ENCODE results near the gene VCL. TPM values are rescaled to one million over a fixed set of nuclear protein-coding genes. Genes with fewer than 3 reads are reported as not detected.
"Not testable (repeated sequence)": the region's sequence is repeated elsewhere in the genome, so short reads cannot be mapped to it uniquely, and the experiment has no call there.

The VCL gene
- total RNA-seq, 2 donors from 2014 or later: 346 to 348 TPM

DNA sequence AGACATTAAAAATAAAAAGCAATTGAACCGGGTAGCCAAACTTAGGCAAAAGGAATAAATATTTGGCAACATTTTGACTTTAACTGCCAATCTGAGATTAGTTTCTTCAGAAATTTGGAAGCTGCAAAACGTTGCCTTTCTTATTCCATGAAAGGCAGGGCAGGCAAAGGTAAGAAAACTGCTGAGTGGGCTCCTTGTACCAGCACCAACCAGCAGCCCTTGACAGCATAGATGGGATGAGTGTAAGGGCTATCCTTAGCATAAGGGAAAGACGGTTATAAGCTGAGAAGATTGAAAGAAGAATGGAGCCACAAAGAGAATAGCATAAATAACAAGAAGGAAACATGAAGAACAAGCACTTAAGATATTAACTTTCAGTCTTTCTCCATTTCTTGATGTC is 124.1 kb downstream of the VCL start:
- Histone ChIP-seq H3K4me1 (ENCODE audit: control insufficient read depth in 1 of 2, low read depth in 2 of 2) (peaks cover 0 to 17% of the 10 kb centered on the region in 2 donors), H3K4me3 (no peak overlapping the region), H3K36me3 (peaks cover 47% of the 10 kb centered on the region), H3K27me3 (replicated peaks; ENCODE audit: insufficient read depth) (no peaks in the 10 kb centered on the region), H3K27ac (peak overlapping the region; percentile 5 to 18), H3K9me3 (no peaks in the 10 kb centered on the region)
- TF ChIP-seq, protein P1, sequence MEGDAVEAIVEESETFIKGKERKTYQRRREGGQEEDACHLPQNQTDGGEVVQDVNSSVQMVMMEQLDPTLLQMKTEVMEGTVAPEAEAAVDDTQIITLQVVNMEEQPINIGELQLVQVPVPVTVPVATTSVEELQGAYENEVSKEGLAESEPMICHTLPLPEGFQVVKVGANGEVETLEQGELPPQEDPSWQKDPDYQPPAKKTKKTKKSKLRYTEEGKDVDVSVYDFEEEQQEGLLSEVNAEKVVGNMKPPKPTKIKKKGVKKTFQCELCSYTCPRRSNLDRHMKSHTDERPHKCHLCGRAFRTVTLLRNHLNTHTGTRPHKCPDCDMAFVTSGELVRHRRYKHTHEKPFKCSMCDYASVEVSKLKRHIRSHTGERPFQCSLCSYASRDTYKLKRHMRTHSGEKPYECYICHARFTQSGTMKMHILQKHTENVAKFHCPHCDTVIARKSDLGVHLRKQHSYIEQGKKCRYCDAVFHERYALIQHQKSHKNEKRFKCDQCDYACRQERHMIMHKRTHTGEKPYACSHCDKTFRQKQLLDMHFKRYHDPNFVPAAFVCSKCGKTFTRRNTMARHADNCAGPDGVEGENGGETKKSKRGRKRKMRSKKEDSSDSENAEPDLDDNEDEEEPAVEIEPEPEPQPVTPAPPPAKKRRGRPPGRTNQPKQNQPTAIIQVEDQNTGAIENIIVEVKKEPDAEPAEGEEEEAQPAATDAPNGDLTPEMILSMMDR (IDR thresholded peaks at IDR 0.05): no peak
- DNase-seq (ENCODE audit: low spot score): no peak
- no peak for ATAC-seq (ENCODE audit: insufficient number of reproducible peaks, low FRiP score, low read depth)

DNA sequence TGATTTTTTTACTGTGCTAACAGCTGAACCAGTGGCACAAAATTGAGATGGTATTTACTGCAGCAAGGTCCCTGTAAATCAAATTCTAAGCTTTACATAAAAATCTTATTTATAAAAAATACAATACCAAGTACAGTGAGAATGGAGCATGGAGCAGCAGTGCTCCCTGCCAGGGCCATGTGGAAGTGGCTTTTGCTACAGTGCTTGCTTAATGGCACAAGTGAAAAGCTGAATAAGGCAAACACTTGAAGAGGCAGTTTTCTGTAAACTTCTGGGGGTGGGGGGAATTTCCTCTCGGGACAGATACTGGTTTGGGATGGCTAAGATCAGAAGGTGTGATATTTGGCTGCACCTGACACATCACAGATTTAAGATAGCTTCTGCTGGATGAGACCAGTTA is 125.2 kb downstream of the VCL start:
- no peak for ATAC-seq (ENCODE audit: insufficient number of reproducible peaks, low FRiP score, low read depth)
- Histone ChIP-seq H3K27me3 (replicated peaks; ENCODE audit: insufficient read depth) (no peaks in the 10 kb centered on the region), H3K4me3 (no peak overlapping the region), H3K36me3 (peaks cover 40% of the 10 kb centered on the region), H3K4me1 (ENCODE audit: control insufficient read depth in 1 of 2, low read depth in 2 of 2) (peaks cover 0 to 17% of the 10 kb centered on the region in 2 donors), H3K9me3 (no peaks in the 10 kb centered on the region), H3K27ac (peak overlapping the region in 1 of 2 donors; percentile 5)
- TF ChIP-seq, protein P1 (IDR thresholded peaks at IDR 0.05): no peak
- DNase-seq (ENCODE audit: low spot score): no peak

DNA sequence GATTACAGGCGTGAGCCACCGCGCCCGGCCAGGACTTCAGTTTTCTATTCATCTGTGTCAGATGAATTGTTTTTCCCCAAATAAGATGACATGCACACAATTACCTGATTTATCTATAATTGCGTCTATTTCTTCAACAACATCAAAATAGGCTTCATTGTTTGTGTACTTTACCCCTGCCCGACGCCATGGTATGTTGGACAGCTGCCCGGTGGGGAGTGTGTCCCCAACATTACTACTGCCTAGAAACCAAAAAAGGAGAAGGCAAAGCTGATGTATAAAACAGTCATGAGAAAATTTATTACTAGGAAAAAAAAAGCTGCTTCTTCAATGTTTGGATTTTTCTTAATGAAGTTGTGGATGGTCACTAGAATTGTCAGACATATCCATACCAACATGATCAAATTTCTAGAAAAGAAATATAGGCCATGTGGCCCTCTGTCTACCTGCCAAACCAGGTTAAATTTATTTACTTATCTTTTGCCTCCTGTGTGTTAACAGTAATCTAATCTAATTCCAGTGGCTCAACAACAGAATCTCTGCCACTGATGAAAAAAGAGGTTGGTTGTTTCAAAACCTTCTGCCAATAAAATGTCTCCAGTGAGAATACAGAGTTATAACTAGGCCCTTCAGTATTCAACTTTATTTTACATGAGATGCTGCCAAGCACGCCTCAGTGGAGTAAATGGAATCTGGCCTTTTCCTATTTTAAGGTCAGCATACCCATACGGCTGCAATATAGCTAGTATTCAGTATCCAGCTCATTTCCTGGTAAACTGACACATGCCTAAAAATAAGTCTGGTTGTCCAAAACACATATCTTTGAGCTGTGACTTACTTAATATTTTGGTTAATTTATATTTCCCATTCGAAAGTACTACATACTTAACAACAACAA is 136.3 kb downstream of the VCL start:
- DNase-seq (ENCODE audit: low spot score) (no peak), ATAC-seq (ENCODE audit: insufficient number of reproducible peaks, low FRiP score, low read depth) (no peak)
- TF ChIP-seq, protein P1 (IDR thresholded peaks at IDR 0.05): no peak
- peak overlapping the region in 1 of 2 donors; percentile 18 for H3K27ac ChIP-seq
- H3K4me3 ChIP-seq: no peak overlapping the region
- H3K27me3 ChIP-seq (replicated peaks; ENCODE audit: insufficient read depth): no peaks in the 10 kb centered on the region
- H3K9me3 ChIP-seq: no peaks in the 10 kb centered on the region
- H3K4me1 ChIP-seq (ENCODE audit: control insufficient read depth in 1 of 2, low read depth in 2 of 2): peaks cover 11 to 12% of the 10 kb centered on the region in 2 donors
- H3K36me3 ChIP-seq: peaks cover 41% of the 10 kb centered on the region

DNA sequence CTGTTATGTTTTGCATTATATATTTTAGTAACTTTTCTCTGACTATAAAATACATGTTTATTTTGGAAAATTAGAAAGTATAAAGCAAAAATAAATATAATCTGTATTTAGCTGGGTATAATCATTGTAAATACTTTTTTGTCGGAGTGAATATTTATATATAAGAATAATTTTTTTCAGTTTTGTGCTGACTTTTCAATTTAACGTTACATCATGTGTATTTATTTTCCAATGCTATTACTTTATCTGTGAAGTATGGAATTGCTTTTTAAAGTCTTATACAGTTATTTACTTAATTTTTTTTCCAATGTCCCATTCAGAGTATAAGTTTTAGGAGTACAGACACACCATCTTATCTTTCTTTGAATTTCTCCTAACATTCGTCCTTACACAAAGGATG is 137.5 kb downstream of the VCL start:
- Histone ChIP-seq H3K27ac (no peak overlapping the region), H3K4me1 (ENCODE audit: control insufficient read depth in 1 of 2, low read depth in 2 of 2) (peaks cover 11 to 12% of the 10 kb centered on the region in 2 donors), H3K27me3 (replicated peaks; ENCODE audit: insufficient read depth) (no peaks in the 10 kb centered on the region), H3K4me3 (no peak overlapping the region), H3K36me3 (peaks cover 39% of the 10 kb centered on the region), H3K9me3 (no peaks in the 10 kb centered on the region)
- DNase-seq (ENCODE audit: low spot score) (no peak), ATAC-seq (ENCODE audit: insufficient number of reproducible peaks, low FRiP score, low read depth) (no peak)
- TF ChIP-seq, protein P1 (IDR thresholded peaks at IDR 0.05): no peak

DNA sequence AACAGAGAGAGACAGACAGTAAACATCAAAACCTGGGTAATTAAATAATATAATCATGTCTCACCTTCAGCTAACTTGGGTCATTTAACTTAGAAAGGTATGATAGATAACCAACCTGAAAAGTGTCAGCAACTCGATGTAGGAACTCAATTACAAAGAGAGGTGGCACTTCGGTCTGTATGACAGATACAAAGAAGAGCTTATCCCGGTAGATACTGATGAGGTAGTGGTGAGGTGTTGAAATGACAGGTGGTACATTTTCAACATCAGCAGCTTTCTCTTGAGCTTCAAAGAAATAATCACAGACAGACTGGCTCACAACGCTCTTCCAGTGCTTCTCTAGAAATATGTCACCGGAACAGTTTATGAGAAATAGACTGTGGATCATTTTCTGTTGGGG is 140.1 kb downstream of the VCL start:
- Histone ChIP-seq H3K27me3 (replicated peaks; ENCODE audit: insufficient read depth) (no peaks in the 10 kb centered on the region), H3K36me3 (peaks cover 26% of the 10 kb centered on the region), H3K27ac (no peak overlapping the region), H3K9me3 (no peaks in the 10 kb centered on the region), H3K4me3 (no peak overlapping the region), H3K4me1 (ENCODE audit: control insufficient read depth in 1 of 2, low read depth in 2 of 2) (peaks cover 12 to 17% of the 10 kb centered on the region in 2 donors)
- DNase-seq (ENCODE audit: low spot score): no peak
- TF ChIP-seq, protein P1 (IDR thresholded peaks at IDR 0.05): no peak
- ATAC-seq (ENCODE audit: insufficient number of reproducible peaks, low FRiP score, low read depth): no peak

DNA sequence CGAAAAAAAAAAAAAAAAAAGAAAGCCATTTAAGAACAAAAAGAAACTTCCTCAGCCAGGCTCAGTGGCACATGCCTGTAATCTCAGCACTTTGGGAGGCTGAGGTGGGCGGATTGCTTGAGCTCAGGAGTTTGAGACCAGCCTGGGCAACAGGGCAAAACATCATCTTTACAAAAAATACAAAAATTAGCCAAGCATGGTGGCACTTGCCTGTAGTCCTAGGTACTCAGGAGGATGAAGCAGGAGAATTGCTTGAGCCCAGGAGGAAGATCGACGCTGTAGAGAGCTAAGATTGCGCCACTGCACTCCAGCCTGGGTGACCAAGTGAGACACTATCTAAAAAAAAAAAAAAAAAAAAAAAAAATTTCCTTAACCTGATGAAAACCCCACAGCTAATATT is 140.7 kb downstream of the VCL start:
- H3K27me3 ChIP-seq (replicated peaks; ENCODE audit: insufficient read depth); ATAC-seq (ENCODE audit: insufficient number of reproducible peaks, low FRiP score, low read depth); H3K27ac ChIP-seq; H3K9me3 ChIP-seq; H3K4me3 ChIP-seq; DNase-seq (ENCODE audit: low spot score): not testable (repeated sequence)
- peaks cover 12 to 17% of the 10 kb centered on the region in 2 donors for H3K4me1 ChIP-seq (ENCODE audit: control insufficient read depth in 1 of 2, low read depth in 2 of 2)
- peaks cover 23% of the 10 kb centered on the region for H3K36me3 ChIP-seq
